ENCODE measurements around the gene OR6K6.

The OR6K6 gene

GRCh38 chr1:158754420-158754819 lies at the start of gene OR6K6:
Gene OR6K6, plus strand, starts transcription at chr1:158754720. Its CDS starts 168 bp downstream, at chr1:158754888.
- no peak for DNase-seq

GRCh38 chr1:158706096-158706495 lies 48.4 kb upstream of the OR6K6 start:
- DNase-seq: no peak

GRCh38 chr1:158711098-158711497 lies 43.4 kb upstream of the OR6K6 start:
- DNase-seq: no peak

- no peak for DNase-seq
Observed at GRCh38 chr1:158714754-158715153, 39.8 kb upstream of the OR6K6 start.

GRCh38 chr1:158716335-158716734 lies 38.2 kb upstream of the OR6K6 start:
- DNase-seq: no peak

GRCh38 chr1:158717344-158717743 lies 37.2 kb upstream of the OR6K6 start:
- no peak for DNase-seq

GRCh38 chr1:158719664-158720063 lies 34.9 kb upstream of the OR6K6 start:
- no peak for DNase-seq

- no peak for DNase-seq
Observed at GRCh38 chr1:158720620-158721019, 33.9 kb upstream of the OR6K6 start, which contains the start of gene OR6K3. Gene OR6K3, minus strand, starts transcription at chr1:158720720. Its CDS starts 2,605 bp downstream, at chr1:158718115.

- no peak for DNase-seq
Observed at GRCh38 chr1:158724442-158724841, 30.1 kb upstream of the OR6K6 start.

GRCh38 chr1:158728510-158729225 lies 25.9 kb upstream of the OR6K6 start:
- DNase-seq: no peak

GRCh38 chr1:158730453-158730852 lies 24.1 kb upstream of the OR6K6 start:
- no peak for DNase-seq

- DNase-seq: no peak
Observed at GRCh38 chr1:158731707-158732106, 22.8 kb upstream of the OR6K6 start.

GRCh38 chr1:158732524-158732923 lies 22.0 kb upstream of the OR6K6 start:
- DNase-seq: no peak

GRCh38 chr1:158735848-158736247 lies 18.7 kb upstream of the OR6K6 start:
- no peak for DNase-seq

GRCh38 chr1:158752155-158752712 lies 2.3 kb upstream of the OR6K6 start:
- no peak for DNase-seq

GRCh38 chr1:158771950-158772866 lies 17.7 kb downstream of the OR6K6 start, which contains the start of gene OR6N1:
Gene OR6N1, minus strand, starts transcription at chr1:158772195. Its CDS starts 5,513 bp downstream, at chr1:158766682.
- DNase-seq: no peak

- no peak for DNase-seq
Observed at GRCh38 chr1:158781104-158781503, 26.6 kb downstream of the OR6K6 start, which contains the start of gene OR6N2. Gene OR6N2, minus strand, starts transcription at chr1:158781204. Its CDS starts 3,569 bp downstream, at chr1:158777635.

- no peak for DNase-seq
Observed at GRCh38 chr1:158793604-158794003, 39.1 kb downstream of the OR6K6 start.

GRCh38 chr1:158794247-158794646 lies 39.7 kb downstream of the OR6K6 start:
- no peak for DNase-seq

GRCh38 chr1:158798531-158798930 lies 44.0 kb downstream of the OR6K6 start:
- no peak for DNase-seq

GRCh38 chr1:158799689-158800088 lies 45.2 kb downstream of the OR6K6 start:
- DNase-seq: no peak

GRCh38 chr1:158800526-158800925 lies 46.0 kb downstream of the OR6K6 start:
- DNase-seq: no peak

GRCh38 chr1:158801396-158801795 lies 46.9 kb downstream of the OR6K6 start:
- DNase-seq: no peak

Measured in left hindlimb (tissue), 1 donor.